MM.1S (cell line): ENCODE data around the gene EBF3.

Experiments
- DNase-seq: peaks from one replicate; pipeline ENCODE4 v3.0.0-alpha.2; 2015
- H2AFZ ChIP-seq: fragments of 300-600 bp; sonication (generic); 2 replicates; pipeline ENCODE4 v1.6.0; 2016; ENCODE audit warnings: antibody characterized with exemption, low read length
- H3F3A ChIP-seq: fragments of 300-600 bp; sonication (generic); 2 replicates; pipeline ENCODE4 v1.6.1; 2016; ENCODE audit warnings: mild to moderate bottlenecking, antibody characterized with exemption, low read length, moderate library complexity, mixed read lengths; ENCODE audit not compliant: insufficient read depth
- H3K27ac ChIP-seq: fragments of 300-600 bp; sonication (generic); 2 replicates; pipeline ENCODE4 v1.5.1; 2016; ENCODE audit warnings: mild to moderate bottlenecking, low read length
- H3K27me3 ChIP-seq: fragments of 300-600 bp; sonication (generic); replicated peaks from 2 replicates; pipeline ENCODE4 v1.6.0; 2016; ENCODE audit warnings: low read length; ENCODE audit not compliant: insufficient read depth
- H3K36me3 ChIP-seq: fragments of 300-600 bp; sonication (generic); replicated peaks from 2 replicates; pipeline ENCODE4 v1.6.1; 2016; ENCODE audit warnings: mild to moderate bottlenecking, low read length, mixed read lengths; ENCODE audit not compliant: insufficient read depth
- H3K4me1 ChIP-seq: fragments of 300-600 bp; sonication (generic); 2 replicates; pipeline ENCODE4 v1.6.1; 2016; ENCODE audit warnings: low read length, mixed read lengths
- H3K4me2 ChIP-seq: fragments of 300-600 bp; sonication (generic); 2 replicates; pipeline ENCODE4 v1.6.0; 2016; ENCODE audit warnings: low read depth, low read length
- H3K4me3 ChIP-seq: fragments of 300-600 bp; sonication (generic); 2 replicates; pipeline ENCODE4 v1.5.1; 2016; ENCODE audit warnings: low read length, mixed read lengths
- H3K79me2 ChIP-seq: fragments of 300-600 bp; sonication (generic); 2 replicates; pipeline ENCODE4 v1.6.1; 2016; ENCODE audit warnings: mixed run types, low read length, mixed read lengths
- H3K9ac ChIP-seq: fragments of 300-600 bp; sonication (generic); 2 replicates; pipeline ENCODE4 v1.6.1; 2016; ENCODE audit warnings: low read length, mixed read lengths
- H3K9me2 ChIP-seq: fragments of 300-600 bp; sonication (generic); replicated peaks from 2 replicates; pipeline ENCODE4 v1.6.1; 2016; ENCODE audit warnings: mild to moderate bottlenecking, low read length, mixed read lengths; ENCODE audit not compliant: insufficient read depth
- H3K9me3 ChIP-seq: fragments of 300-600 bp; sonication (generic); replicated peaks from 2 replicates; pipeline ENCODE4 v1.6.1; 2016; ENCODE audit warnings: mild to moderate bottlenecking, low read length, mixed read lengths; ENCODE audit not compliant: insufficient read depth
- H4K20me1 ChIP-seq: fragments of 300-600 bp; sonication (generic); 2 replicates; pipeline ENCODE4 v1.6.1; 2016; ENCODE audit warnings: mild to moderate bottlenecking, low read length, moderate library complexity, mixed read lengths; ENCODE audit not compliant: insufficient read depth
- EZH2 ChIP-seq: fragments of 300-600 bp; sonication (generic); optimal IDR thresholded peaks from 2 replicates; pipeline ENCODE3; 2017; ENCODE audit warnings: low read depth, mild to moderate bottlenecking, antibody characterized with exemption, low read length, mixed read lengths
- EZH2phosphoT487 ChIP-seq: fragments of 300-600 bp; sonication (generic); IDR thresholded peaks from 2 replicates; pipeline ENCODE4 v1.6.1; 2018; ENCODE audit warnings: antibody characterized with exemption, low read length
- TF ChIP-seq, protein P1 (sequence below): fragments of 300-600 bp; sonication (generic); IDR thresholded peaks from 2 replicates; pipeline ENCODE4 v1.5.1; 2016; ENCODE audit warnings: antibody characterized with exemption, low read length, mixed read lengths

EBF3 gene

DNA sequence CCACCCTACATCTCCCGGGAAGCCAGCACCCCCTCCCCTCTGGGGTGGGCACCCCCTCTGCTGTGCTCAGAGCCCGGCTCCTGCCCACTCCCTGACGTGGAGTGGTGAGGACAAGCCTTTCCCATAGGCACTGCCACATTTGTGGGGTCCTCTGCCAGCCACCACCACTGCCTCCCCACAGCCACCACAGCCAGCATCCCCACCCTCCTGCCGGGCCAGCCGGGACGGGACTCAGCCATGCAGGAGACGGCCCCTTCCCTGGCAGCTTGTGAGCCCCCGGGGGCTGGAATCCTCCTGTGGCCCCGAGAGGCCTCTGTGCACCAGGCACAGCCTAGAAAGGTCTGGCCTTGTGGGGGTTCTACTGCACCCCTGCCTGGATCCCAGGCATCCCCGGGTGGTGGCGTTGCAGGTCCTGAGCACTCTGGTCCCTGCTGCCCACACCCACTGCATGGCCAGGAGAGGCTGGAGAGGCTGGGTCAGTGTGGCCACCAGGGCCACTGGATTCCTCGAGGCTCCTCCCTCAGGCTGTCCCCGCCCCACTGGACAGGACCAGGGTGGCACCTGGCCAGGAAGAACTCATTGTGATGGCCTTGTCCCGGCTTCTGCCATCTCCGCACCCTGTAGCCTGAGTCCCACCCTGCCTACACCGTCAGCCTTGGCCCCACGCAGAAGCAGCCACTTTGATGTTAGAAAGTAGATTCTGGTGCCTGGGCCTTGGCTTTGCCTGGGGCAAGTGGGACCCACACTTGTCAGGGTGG is 148.0 kb downstream of the EBF3 start:
- Histone ChIP-seq H3K9ac (no peak overlapping the region), H3F3A (no peaks in the 10 kb centered on the region), H3K36me3 (no peaks in the 10 kb centered on the region), H3K4me3 (no peak overlapping the region), H4K20me1 (no peaks in the 10 kb centered on the region), H2AFZ (no peak overlapping the region), H3K9me3 (no peaks in the 10 kb centered on the region), H3K4me2 (no peak overlapping the region), H3K79me2 (no peaks in the 10 kb centered on the region), H3K9me2 (no peaks in the 10 kb centered on the region), H3K27ac (no peak overlapping the region), H3K27me3 (no peaks in the 10 kb centered on the region), H3K4me1 (no peaks in the 10 kb centered on the region)
- TF ChIP-seq, protein P1, sequence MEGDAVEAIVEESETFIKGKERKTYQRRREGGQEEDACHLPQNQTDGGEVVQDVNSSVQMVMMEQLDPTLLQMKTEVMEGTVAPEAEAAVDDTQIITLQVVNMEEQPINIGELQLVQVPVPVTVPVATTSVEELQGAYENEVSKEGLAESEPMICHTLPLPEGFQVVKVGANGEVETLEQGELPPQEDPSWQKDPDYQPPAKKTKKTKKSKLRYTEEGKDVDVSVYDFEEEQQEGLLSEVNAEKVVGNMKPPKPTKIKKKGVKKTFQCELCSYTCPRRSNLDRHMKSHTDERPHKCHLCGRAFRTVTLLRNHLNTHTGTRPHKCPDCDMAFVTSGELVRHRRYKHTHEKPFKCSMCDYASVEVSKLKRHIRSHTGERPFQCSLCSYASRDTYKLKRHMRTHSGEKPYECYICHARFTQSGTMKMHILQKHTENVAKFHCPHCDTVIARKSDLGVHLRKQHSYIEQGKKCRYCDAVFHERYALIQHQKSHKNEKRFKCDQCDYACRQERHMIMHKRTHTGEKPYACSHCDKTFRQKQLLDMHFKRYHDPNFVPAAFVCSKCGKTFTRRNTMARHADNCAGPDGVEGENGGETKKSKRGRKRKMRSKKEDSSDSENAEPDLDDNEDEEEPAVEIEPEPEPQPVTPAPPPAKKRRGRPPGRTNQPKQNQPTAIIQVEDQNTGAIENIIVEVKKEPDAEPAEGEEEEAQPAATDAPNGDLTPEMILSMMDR = no peak
- TF ChIP-seq EZH2 = no peak
- no peak for DNase-seq

GRCh38 chr10:129814681-129815646 is 149.1 kb downstream of the EBF3 start:
- H3K4me3 ChIP-seq = no peak overlapping the region

GRCh38 chr10:129812398-129812797 is 151.7 kb downstream of the EBF3 start:
- H3K4me2 ChIP-seq = no peak overlapping the region
- H3K9me3 ChIP-seq = no peaks in the 10 kb centered on the region
- H3K4me1 ChIP-seq = no peaks in the 10 kb centered on the region
- no peaks in the 10 kb centered on the region for H4K20me1 ChIP-seq
- H3K9me2 ChIP-seq = no peaks in the 10 kb centered on the region
- H3K79me2 ChIP-seq = no peaks in the 10 kb centered on the region
- H3F3A ChIP-seq = no peaks in the 10 kb centered on the region
- H3K27ac ChIP-seq = no peak overlapping the region
- no peak overlapping the region for H3K9ac ChIP-seq
- DNase-seq = no peak
- TF ChIP-seq, protein P1 = no peak
- TF ChIP-seq EZH2 = no peak
- no peak for TF ChIP-seq EZH2phosphoT487
- no peaks in the 10 kb centered on the region for H3K36me3 ChIP-seq
- H2AFZ ChIP-seq = no peak overlapping the region
- H3K27me3 ChIP-seq = no peaks in the 10 kb centered on the region
- no peak overlapping the region for H3K4me3 ChIP-seq

More at GRCh38 chr10:129814681-129815646, 149.1 kb downstream of the EBF3 start:
- H3K4me2 ChIP-seq = no peak overlapping the region
- no peaks in the 10 kb centered on the region for H4K20me1 ChIP-seq
- H2AFZ ChIP-seq = no peak overlapping the region
- no peak overlapping the region for H3K27ac ChIP-seq
- H3K4me1 ChIP-seq = no peaks in the 10 kb centered on the region
- no peak for TF ChIP-seq EZH2
- TF ChIP-seq, protein P1 = no peak
- no peak for TF ChIP-seq EZH2phosphoT487
- no peaks in the 10 kb centered on the region for H3K27me3 ChIP-seq
- no peaks in the 10 kb centered on the region for H3K9me2 ChIP-seq
- H3K79me2 ChIP-seq = no peaks in the 10 kb centered on the region
- no peak for DNase-seq
- H3K9me3 ChIP-seq = no peaks in the 10 kb centered on the region
- no peak overlapping the region for H3K9ac ChIP-seq
- H3F3A ChIP-seq = no peaks in the 10 kb centered on the region
- H3K36me3 ChIP-seq = no peaks in the 10 kb centered on the region
